Vagina (tissue), 2 donors: ENCODE data around the gene MAP3K9. TPM values are rescaled to one million over a fixed set of nuclear protein-coding genes. Genes with fewer than 3 reads are reported as not detected.

Source experiments
- DNase-seq, 2 donors: peaks; one replicate each; pipeline ENCODE4 v3.0.0-alpha.2; 2017; ENCODE audit errors: extremely low spot score in 2 of 2
- H3K27ac ChIP-seq: fragments of 200-600 bp; sonication (generic); one replicate; pipeline ENCODE4 v1.5.1; 2019
- H3K27me3 ChIP-seq: fragments of 200-600 bp; sonication (generic); one replicate; pipeline ENCODE4 v1.5.1; 2019
- H3K36me3 ChIP-seq, 2 donors: fragments of 200-600 bp; sonication (generic); one replicate each; pipeline ENCODE4 v1.5.1; 2017 to 2019
- H3K4me1 ChIP-seq: fragments of 200-600 bp; sonication (generic); one replicate; pipeline ENCODE4 v1.5.1; 2019
- H3K4me3 ChIP-seq, 2 donors: fragments of 200-600 bp; sonication (generic); 1 replicate in 1 of 2; 2 replicates in 1 of 2; pipeline ENCODE4 v1.5.1; 2016 to 2019
- H3K9me3 ChIP-seq: fragments of 200-600 bp; sonication (generic); one replicate; pipeline ENCODE4 v1.5.1; 2019
- POLR2A ChIP-seq, 2 donors: fragments of 450-650 bp; IDR thresholded peaks; one replicate each; pipeline ENCODE4 v1.6.1; 2017; ENCODE audit warnings: antibody characterized with exemption in 2 of 2, mild to moderate bottlenecking in 2 of 2, moderate library complexity in 2 of 2
- POLR2AphosphoS5 ChIP-seq, 2 donors: sonication (generic); formaldehyde crosslinking; IDR thresholded peaks; one replicate each; pipeline ENCODE4 v1.9.0; 2017; ENCODE audit warnings: antibody characterized with exemption in 2 of 2, mild to moderate bottlenecking in 2 of 2, low read depth in 1 of 2; ENCODE audit not compliant: insufficient read depth in 1 of 2
- intact Hi-C: fragments of 100-400 bp; cut with DNase I; formaldehyde crosslinking; loops from one replicate; pipeline ENCODE4 v1.15.1; 2023
- total RNA-seq: library from RNA; depleted of rRNA; stranded (reverse); fragments of >200 nt; gene quantifications from one replicate; pipeline ENCODE4 v1.2.3, GENCODE V29; 2016
- TF ChIP-seq, protein P1 (sequence below), 3 experiments: fragments of 450-650 bp in 2 of 3; fragments of 200-600 bp in 1 of 3; sonication (generic) in 1 of 3; IDR thresholded peaks; one replicate each; pipeline ENCODE4 v1.5.1; 2017 to 2019; ENCODE audit warnings: antibody characterized with exemption in 3 of 3, mild to moderate bottlenecking in 2 of 3, moderate library complexity in 2 of 3

Gene MAP3K9
- total RNA-seq, 1 donor from 2014 or later = 11.5 TPM

- intact Hi-C loops = no loop called here
- H3K4me1 ChIP-seq = peaks cover 5% of the 10 kb centered on the region
- H3K27ac ChIP-seq = no peak overlapping the region
- no peaks in the 10 kb centered on the region for H3K27me3 ChIP-seq
- no peaks in the 10 kb centered on the region for H3K9me3 ChIP-seq
- H3K4me3 ChIP-seq = no peak overlapping the region
- H3K36me3 ChIP-seq = no peaks in the 10 kb centered on the region
- TF ChIP-seq, protein P1, sequence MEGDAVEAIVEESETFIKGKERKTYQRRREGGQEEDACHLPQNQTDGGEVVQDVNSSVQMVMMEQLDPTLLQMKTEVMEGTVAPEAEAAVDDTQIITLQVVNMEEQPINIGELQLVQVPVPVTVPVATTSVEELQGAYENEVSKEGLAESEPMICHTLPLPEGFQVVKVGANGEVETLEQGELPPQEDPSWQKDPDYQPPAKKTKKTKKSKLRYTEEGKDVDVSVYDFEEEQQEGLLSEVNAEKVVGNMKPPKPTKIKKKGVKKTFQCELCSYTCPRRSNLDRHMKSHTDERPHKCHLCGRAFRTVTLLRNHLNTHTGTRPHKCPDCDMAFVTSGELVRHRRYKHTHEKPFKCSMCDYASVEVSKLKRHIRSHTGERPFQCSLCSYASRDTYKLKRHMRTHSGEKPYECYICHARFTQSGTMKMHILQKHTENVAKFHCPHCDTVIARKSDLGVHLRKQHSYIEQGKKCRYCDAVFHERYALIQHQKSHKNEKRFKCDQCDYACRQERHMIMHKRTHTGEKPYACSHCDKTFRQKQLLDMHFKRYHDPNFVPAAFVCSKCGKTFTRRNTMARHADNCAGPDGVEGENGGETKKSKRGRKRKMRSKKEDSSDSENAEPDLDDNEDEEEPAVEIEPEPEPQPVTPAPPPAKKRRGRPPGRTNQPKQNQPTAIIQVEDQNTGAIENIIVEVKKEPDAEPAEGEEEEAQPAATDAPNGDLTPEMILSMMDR (IDR thresholded peaks at IDR 0.05) = no peak
- TF ChIP-seq POLR2A (IDR thresholded peaks at IDR 0.05) = no peak
- TF ChIP-seq POLR2AphosphoS5 (IDR thresholded peaks at IDR 0.05; ENCODE audit: insufficient read depth in 1 of 2, low read depth in 1 of 2) = no peak
- DNase-seq = no peak
Measured at GRCh38 chr14:70723276-70723675, 86.0 kb downstream of the MAP3K9 start.

- intact Hi-C loops = no loop called here
- H3K9me3 ChIP-seq = no peaks in the 10 kb centered on the region
- no peak overlapping the region for H3K27ac ChIP-seq
- DNase-seq = no peak
- H3K36me3 ChIP-seq = no peaks in the 10 kb centered on the region
- no peaks in the 10 kb centered on the region for H3K27me3 ChIP-seq
- H3K4me3 ChIP-seq = no peak overlapping the region
- peaks cover 5% of the 10 kb centered on the region for H3K4me1 ChIP-seq
- TF ChIP-seq, protein P1 (IDR thresholded peaks at IDR 0.05) = no peak
- TF ChIP-seq POLR2AphosphoS5 (IDR thresholded peaks at IDR 0.05; ENCODE audit: insufficient read depth in 1 of 2, low read depth in 1 of 2) = no peak
- no peak for TF ChIP-seq POLR2A (IDR thresholded peaks at IDR 0.05)
Measured at GRCh38 chr14:70722418-70722817, 86.9 kb downstream of the MAP3K9 start.

GRCh38 chr14:70721542-70721941, 87.8 kb downstream of the MAP3K9 start:
- H3K4me1 ChIP-seq = peaks cover 3% of the 10 kb centered on the region
- DNase-seq = no peak
- H3K27me3 ChIP-seq = no peaks in the 10 kb centered on the region
- H3K27ac ChIP-seq = no peak overlapping the region
- no peaks in the 10 kb centered on the region for H3K36me3 ChIP-seq
- intact Hi-C loops = no loop called here
- no peak for TF ChIP-seq POLR2A (IDR thresholded peaks at IDR 0.05)
- TF ChIP-seq POLR2AphosphoS5 (IDR thresholded peaks at IDR 0.05; ENCODE audit: insufficient read depth in 1 of 2, low read depth in 1 of 2) = no peak
- TF ChIP-seq, protein P1 (IDR thresholded peaks at IDR 0.05) = no peak
- H3K9me3 ChIP-seq = no peaks in the 10 kb centered on the region
- H3K4me3 ChIP-seq = no peak overlapping the region

DNA sequence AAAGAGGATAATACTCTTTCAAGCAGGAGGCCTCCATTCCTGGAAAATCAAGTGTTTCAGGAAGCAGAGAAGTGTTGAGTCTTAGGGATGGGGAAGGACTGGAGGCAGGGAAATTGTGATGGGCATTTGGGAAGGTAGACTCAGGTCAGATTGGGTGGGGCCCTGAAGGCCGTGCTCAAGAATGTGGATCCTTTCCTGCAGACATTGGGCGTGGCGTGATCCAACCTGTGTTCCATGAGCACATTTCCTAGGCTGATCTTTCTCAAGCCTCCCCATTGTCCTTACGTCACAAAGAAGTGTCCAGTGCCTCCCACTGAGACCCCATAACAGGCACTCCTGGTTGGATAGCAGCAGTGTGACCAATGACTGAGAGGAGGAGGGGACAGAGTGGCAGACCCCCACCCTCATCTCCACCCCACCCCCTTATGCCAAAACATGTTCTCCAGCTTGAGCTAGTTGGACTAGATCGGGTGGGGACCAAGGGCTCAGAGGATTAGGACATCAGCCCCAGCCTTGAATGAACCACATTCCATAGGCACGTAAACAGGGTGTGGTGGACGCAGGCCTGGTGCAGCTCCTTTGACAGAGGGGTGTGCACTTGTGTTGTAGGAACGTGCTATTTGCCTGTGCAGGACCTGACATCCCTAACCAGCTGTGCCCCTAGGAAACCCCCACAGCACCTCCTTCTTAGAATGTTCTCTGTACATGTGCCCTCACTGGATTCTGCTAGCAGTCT, 90.8 kb downstream of the MAP3K9 start:
- H3K27me3 ChIP-seq = no peaks in the 10 kb centered on the region
- no peaks in the 10 kb centered on the region for H3K36me3 ChIP-seq
- TF ChIP-seq, protein P1 (IDR thresholded peaks at IDR 0.05) = no peak
- no peak for TF ChIP-seq POLR2A (IDR thresholded peaks at IDR 0.05)
- no peak overlapping the region for H3K4me3 ChIP-seq
- no peaks in the 10 kb centered on the region for H3K9me3 ChIP-seq
- intact Hi-C loops = no loop called here
- H3K4me1 ChIP-seq = peaks cover 4% of the 10 kb centered on the region
- DNase-seq = no peak
- H3K27ac ChIP-seq = no peak overlapping the region

DNA sequence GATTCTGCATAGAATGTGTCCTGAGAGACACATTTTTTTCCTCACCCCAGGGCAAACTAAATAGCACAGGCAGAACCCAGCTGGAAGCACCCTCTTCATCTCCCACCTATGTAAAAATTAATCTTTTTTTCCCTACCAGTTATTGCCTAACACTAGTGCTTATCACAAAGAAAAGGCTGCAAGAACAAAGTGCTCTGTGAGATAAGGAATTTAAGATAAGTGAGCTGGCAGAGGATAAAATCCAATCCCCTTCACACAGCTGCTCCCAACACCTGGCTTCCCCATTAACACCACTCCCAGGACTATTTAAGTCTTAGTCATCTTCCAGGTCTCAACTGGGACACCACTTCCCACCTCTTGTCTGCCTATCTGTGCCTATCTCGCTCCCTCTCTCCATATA, 92.4 kb downstream of the MAP3K9 start:
- TF ChIP-seq, protein P1 (IDR thresholded peaks at IDR 0.05) = no peak
- no peak for TF ChIP-seq POLR2AphosphoS5 (IDR thresholded peaks at IDR 0.05; ENCODE audit: insufficient read depth in 1 of 2, low read depth in 1 of 2)
- no peak for TF ChIP-seq POLR2A (IDR thresholded peaks at IDR 0.05)
- intact Hi-C loops = no loop called here
- DNase-seq = no peak
- Histone ChIP-seq H3K4me3 (no peak overlapping the region), H3K4me1 (peaks cover 11% of the 10 kb centered on the region), H3K27ac (no peak overlapping the region), H3K27me3 (no peaks in the 10 kb centered on the region), H3K9me3 (no peaks in the 10 kb centered on the region), H3K36me3 (no peaks in the 10 kb centered on the region)
